ENCODE data around the gene CTIF.

The CTIF gene

GRCh38 chr18:48581941-48582340 is 43.1 kb downstream of the CTIF start:
- Histone ChIP-seq H3K27ac (ENCODE audit: low read depth, low read length) (no peak overlapping the region), H3F3A (ENCODE audit: insufficient read depth) (no peaks in the 10 kb centered on the region), H3K9ac (ENCODE audit: low read length) (no peak overlapping the region), H3K9me2 (replicated peaks; ENCODE audit: insufficient read depth, low read length) (no peaks in the 10 kb centered on the region), H3K4me2 (ENCODE audit: low read depth, low read length, poor library complexity, severe bottlenecking) (no peak overlapping the region), H3K79me2 (ENCODE audit: insufficient read depth, low read length) (no peaks in the 10 kb centered on the region), H3K27me3 (ENCODE audit: low read length) (no peaks in the 10 kb centered on the region), H3K36me3 (ENCODE audit: low read length) (no peaks in the 10 kb centered on the region), H3K9me3 (ENCODE audit: insufficient read depth, low read length) (no peaks in the 10 kb centered on the region), H4K20me1 (ENCODE audit: low read depth, low read length) (no peaks in the 10 kb centered on the region), H3K4me3 (ENCODE audit: insufficient read depth, low read length, poor library complexity, severe bottlenecking) (no peak overlapping the region), H2AFZ (ENCODE audit: low read depth, low read length, severe bottlenecking) (no peak overlapping the region)
- TF ChIP-seq CTCF (IDR thresholded peaks at IDR 0.05; ENCODE audit: insufficient read depth, low read length, poor library complexity, severe bottlenecking) = no peak

GRCh38 chr18:48582946-48583345 is 44.1 kb downstream of the CTIF start:
- Histone ChIP-seq H3K9ac (ENCODE audit: low read length) (no peak overlapping the region), H3K27me3 (ENCODE audit: low read length) (no peaks in the 10 kb centered on the region), H3F3A (ENCODE audit: insufficient read depth) (no peaks in the 10 kb centered on the region), H3K27ac (ENCODE audit: low read depth, low read length) (no peak overlapping the region), H3K9me3 (ENCODE audit: insufficient read depth, low read length) (no peaks in the 10 kb centered on the region), H3K79me2 (ENCODE audit: insufficient read depth, low read length) (no peaks in the 10 kb centered on the region), H3K36me3 (ENCODE audit: low read length) (no peaks in the 10 kb centered on the region), H3K9me2 (replicated peaks; ENCODE audit: insufficient read depth, low read length) (no peaks in the 10 kb centered on the region), H3K4me3 (ENCODE audit: insufficient read depth, low read length, poor library complexity, severe bottlenecking) (no peak overlapping the region), H2AFZ (ENCODE audit: low read depth, low read length, severe bottlenecking) (no peak overlapping the region), H4K20me1 (ENCODE audit: low read depth, low read length) (no peaks in the 10 kb centered on the region), H3K4me2 (ENCODE audit: low read depth, low read length, poor library complexity, severe bottlenecking) (no peak overlapping the region)
- TF ChIP-seq EZH2phosphoT487 (conservative IDR thresholded peaks at IDR 0.05; ENCODE audit: low read length) = no peak
- TF ChIP-seq CTCF (IDR thresholded peaks at IDR 0.05; ENCODE audit: insufficient read depth, low read length, poor library complexity, severe bottlenecking) = no peak

GRCh38 chr18:48583573-48583972 is 44.7 kb downstream of the CTIF start:
- no peak overlapping the region for H3K4me2 ChIP-seq (ENCODE audit: low read depth, low read length, poor library complexity, severe bottlenecking)

More at GRCh38 chr18:48583573-48583972, 44.7 kb downstream of the CTIF start:
- Histone ChIP-seq H3K27me3 (ENCODE audit: low read length) (no peaks in the 10 kb centered on the region), H3K27ac (ENCODE audit: low read depth, low read length) (no peak overlapping the region), H2AFZ (ENCODE audit: low read depth, low read length, severe bottlenecking) (no peak overlapping the region), H3K79me2 (ENCODE audit: insufficient read depth, low read length) (no peaks in the 10 kb centered on the region), H4K20me1 (ENCODE audit: low read depth, low read length) (no peaks in the 10 kb centered on the region), H3K9me2 (replicated peaks; ENCODE audit: insufficient read depth, low read length) (no peaks in the 10 kb centered on the region), H3K36me3 (ENCODE audit: low read length) (no peaks in the 10 kb centered on the region), H3K4me3 (ENCODE audit: insufficient read depth, low read length, poor library complexity, severe bottlenecking) (no peak overlapping the region), H3K9ac (ENCODE audit: low read length) (no peak overlapping the region), H3F3A (ENCODE audit: insufficient read depth) (no peaks in the 10 kb centered on the region), H3K9me3 (ENCODE audit: insufficient read depth, low read length) (no peaks in the 10 kb centered on the region)
- TF ChIP-seq EZH2phosphoT487 (conservative IDR thresholded peaks at IDR 0.05; ENCODE audit: low read length) (no peak), CTCF (IDR thresholded peaks at IDR 0.05; ENCODE audit: insufficient read depth, low read length, poor library complexity, severe bottlenecking) (no peak)
